IMR-90 (cell line): ENCODE measurements around the gene BAZ2A. TPM values are rescaled to one million over a fixed set of nuclear protein-coding genes. Genes with fewer than 3 reads are reported as not detected.

Experiments
- ATAC-seq: fragments of 200-7000 bp; cut with Tn5 transposase; 2 replicates; pipeline ENCODE4 v1.9.1; 2020; ENCODE audit warnings: low read depth, mild to moderate bottlenecking, moderate library complexity
- BruUV-seq: library from RNA; stranded (reverse); fragments of 400-500 nt; replicated peaks from 2 replicates; lab custom pipeline; 2021; lab: Mats Ljungman, UMichigan
- CTCF ChIA-PET: fragments of 300-600 bp; formaldehyde crosslinking; extraction: SDS; loops from one replicate; lab custom pipeline; 2021; ENCODE audit warnings: antibody characterized with exemption; lab: Yijun Ruan, JAX
- POLR2A ChIA-PET: fragments of 300-600 bp; sonication (Branson Sonifier 250); formaldehyde crosslinking; loops from one replicate; lab custom pipeline; 2022; ENCODE audit warnings: antibody characterized with exemption; ENCODE audit not compliant: unreplicated experiment; lab: Charles Lee
- DNase-seq: peaks from one replicate; pipeline ENCODE4 v3.0.0; 2013
- H2AFZ ChIP-seq: replicated peaks from 2 replicates; pipeline ENCODE3; 2013; ENCODE audit warnings: low read length, mild to moderate bottlenecking; ENCODE audit not compliant: poor library complexity
- H2AK5ac ChIP-seq: 2 replicates; pipeline ENCODE4 v1.6.1; 2013; ENCODE audit warnings: low read depth, low read length, inconsistent platforms
- H2AK9ac ChIP-seq: replicated peaks from 2 replicates; pipeline ENCODE3; 2013; ENCODE audit warnings: mild to moderate bottlenecking, low read depth, low read length, moderate library complexity; ENCODE audit not compliant: poor library complexity
- H2BK120ac ChIP-seq: 2 replicates; pipeline ENCODE4 v1.6.1; 2013; ENCODE audit warnings: low read depth, low read length, inconsistent platforms
- H2BK15ac ChIP-seq: 3 replicates; pipeline ENCODE4 v1.6.1; 2013; ENCODE audit warnings: low read depth, low read length, inconsistent platforms
- H2BK20ac ChIP-seq: 2 replicates; pipeline ENCODE4 v1.6.1; 2013; ENCODE audit warnings: low read depth, mild to moderate bottlenecking, inconsistent platforms, low read length, moderate library complexity
- H2BK5ac ChIP-seq: 2 replicates; pipeline ENCODE4 v1.6.1; 2013; ENCODE audit warnings: mild to moderate bottlenecking, low read depth, low read length, inconsistent platforms; ENCODE audit not compliant: poor library complexity, severe bottlenecking
- H3K14ac ChIP-seq: replicated peaks from 2 replicates; pipeline ENCODE4 v1.6.1; 2013; ENCODE audit warnings: low read depth, low read length, inconsistent platforms
- H3K18ac ChIP-seq: 2 replicates; pipeline ENCODE4 v1.6.1; 2013; ENCODE audit warnings: low read depth, low read length, control low read depth
- H3K23ac ChIP-seq: 2 replicates; pipeline ENCODE4 v1.6.1; 2013; ENCODE audit warnings: low read depth, low read length, inconsistent platforms
- H3K27ac ChIP-seq: 2 replicates; pipeline ENCODE4 v1.5.1; 2013; ENCODE audit warnings: mild to moderate bottlenecking, control low read depth, low read length; ENCODE audit not compliant: insufficient read depth
- H3K27me3 ChIP-seq: 2 replicates; pipeline ENCODE4 v1.6.1; 2013; ENCODE audit warnings: low read length; ENCODE audit not compliant: control insufficient read depth, insufficient read depth
- H3K36me3 ChIP-seq: 2 replicates; pipeline ENCODE4 v1.6.1; 2013; ENCODE audit warnings: low read length, mixed read lengths; ENCODE audit not compliant: control insufficient read depth, insufficient read depth
- H3K4ac ChIP-seq: 2 replicates; pipeline ENCODE4 v1.6.1; 2013; ENCODE audit warnings: low read depth, low read length, inconsistent platforms
- H3K4me1 ChIP-seq: 2 replicates; pipeline ENCODE4 v1.6.1; 2013; ENCODE audit warnings: low read length, mixed read lengths; ENCODE audit not compliant: control insufficient read depth, insufficient read depth
- H3K4me2 ChIP-seq: 2 replicates; pipeline ENCODE4 v1.6.1; 2013; ENCODE audit warnings: low read depth, mild to moderate bottlenecking, control low read depth, low read length, moderate library complexity
- H3K4me3 ChIP-seq: 2 replicates; pipeline ENCODE4 v1.5.1; 2013; ENCODE audit warnings: low read depth, mild to moderate bottlenecking, control low read depth, low read length, moderate library complexity; ENCODE audit not compliant: insufficient read depth
- H3K56ac ChIP-seq: 2 replicates; pipeline ENCODE4 v1.6.1; 2013; ENCODE audit warnings: low read length, inconsistent platforms; ENCODE audit not compliant: insufficient read depth; ENCODE audit errors: extremely low read depth
- H3K79me1 ChIP-seq, 2 experiments: 2 replicates each; pipeline ENCODE4 v1.6.1; 2013; ENCODE audit warnings: low read length in 2 of 2, inconsistent platforms in 1 of 2, low read depth in 1 of 2
- H3K9ac ChIP-seq: 2 replicates; pipeline ENCODE4 v1.6.1; 2013; ENCODE audit warnings: low read depth, low read length, control low read depth
- H3K9me1 ChIP-seq: 2 replicates; pipeline ENCODE4 v1.6.1; 2013; ENCODE audit warnings: low read length, inconsistent platforms; ENCODE audit not compliant: insufficient read depth
- H3K9me3 ChIP-seq: 2 replicates; pipeline ENCODE4 v1.6.1; 2013; ENCODE audit warnings: low read length; ENCODE audit not compliant: control insufficient read depth, insufficient read depth
- H4K20me1 ChIP-seq: 2 replicates; pipeline ENCODE4 v1.6.1; 2013; ENCODE audit warnings: low read length, inconsistent platforms; ENCODE audit not compliant: insufficient read depth
- H4K5ac ChIP-seq: 2 replicates; pipeline ENCODE4 v1.6.1; 2013; ENCODE audit warnings: mild to moderate bottlenecking, low read depth, low read length, control low read depth
- H4K8ac ChIP-seq, 2 experiments: 2 replicates each; pipeline ENCODE4 v1.6.1; 2013; ENCODE audit warnings: low read depth in 2 of 2, low read length in 2 of 2, control low read depth in 1 of 2, inconsistent platforms in 1 of 2
- H4K91ac ChIP-seq: 2 replicates; pipeline ENCODE4 v1.6.1; 2013; ENCODE audit warnings: low read depth, low read length, inconsistent platforms; ENCODE audit not compliant: insufficient read depth
- CHD1 ChIP-seq: IDR thresholded peaks from 2 replicates; pipeline ENCODE4 v1.6.1; 2012; ENCODE audit warnings: low read depth, low read length, improper control_type of control experiment
- POLR2A ChIP-seq: IDR thresholded peaks from 2 replicates; pipeline ENCODE4 v1.6.1; 2012; ENCODE audit warnings: mild to moderate bottlenecking, low read depth, low read length
- RAD21 ChIP-seq: IDR thresholded peaks from 2 replicates; pipeline ENCODE4 v1.6.1; 2012; ENCODE audit warnings: low read length, improper control_type of control experiment
- SMC3 ChIP-seq: fragments of 150-350 bp; IDR thresholded peaks from 2 replicates; pipeline ENCODE4 v1.6.1; 2016; ENCODE audit warnings: low read depth, mild to moderate bottlenecking, antibody characterized with exemption, low read length, moderate library complexity
- WGBS, 2 experiments: methylation state at CpG; one replicate each; pipeline versions ENCODE4 v1.1.5 to v1.1.7; 2013; ENCODE audit warnings: missing lambda C conversion rate in 2 of 2; ENCODE audit not compliant: insufficient read length in 1 of 2; ENCODE audit errors: extremely low coverage in 2 of 2; 5-methylcytosine and 5-hydroxymethylcytosine counted together
- dilution Hi-C: fragments of 300-500 bp; cut with HindIII; formaldehyde crosslinking; loops from one replicate; pipeline ENCODE4 v1.14.3; 2018; ENCODE audit warnings: low sequenced_read_pairs; ENCODE audit not compliant: unreplicated experiment
- in situ Hi-C: fragments of 300-500 bp; cut with MboI; formaldehyde crosslinking; loops from 3 replicates; pipeline ENCODE4 v1.14.3; 2019; ENCODE audit warnings: low sequenced_read_pairs, inconsistent platforms, mixed read lengths
- intact Hi-C: fragments of 100-400 bp; cut with micrococcal nuclease; formaldehyde crosslinking; loops from 2 replicates; pipeline ENCODE4 v1.10.0; 2022
- polyA plus RNA-seq, 3 experiments: library from polyadenylated mRNA; depleted of rRNA; stranded (reverse); fragments of >200 nt; gene quantifications; 2 replicates each; pipeline ENCODE4 v1.2.3, GENCODE V29; 2012; ENCODE audit warnings: low replicate concordance in 1 of 3
- total RNA-seq: library from RNA; depleted of rRNA; stranded (reverse); fragments of >200 nt; gene quantifications from 2 replicates; pipeline ENCODE4 v1.2.3, GENCODE V29; 2012
- TF ChIP-seq, protein P1 (sequence below): fragments of 150-350 bp; IDR thresholded peaks from 2 replicates; pipeline ENCODE4 v1.6.1; 2016; ENCODE audit warnings: low read depth, mild to moderate bottlenecking, low read length, moderate library complexity, borderline replicate concordance

Gene BAZ2A
- total and polyA plus RNA-seq, 2 of the 4 experiments (the other 2 are of a cell fraction) = 15.4 to 42.8 TPM

DNA sequence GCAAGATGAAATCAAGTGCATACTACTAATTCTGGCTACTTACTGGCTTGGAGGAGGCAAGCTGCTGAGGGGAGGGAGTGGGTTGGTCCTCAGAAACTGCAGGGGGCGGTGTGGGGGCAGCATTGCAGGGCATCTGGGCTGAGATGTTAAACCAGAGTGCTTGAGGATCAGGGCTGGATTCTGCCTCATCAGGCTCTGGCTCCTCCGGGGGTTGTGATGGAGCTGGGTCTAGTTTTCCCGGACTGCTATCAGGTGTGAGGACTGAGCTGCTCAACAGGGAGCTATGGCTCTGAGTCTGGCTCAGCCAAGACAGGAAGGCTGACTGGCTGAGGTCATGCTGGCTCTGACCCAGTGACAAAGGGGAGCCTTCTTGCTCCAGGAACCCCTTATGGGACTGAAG lies 28.6 kb downstream of the BAZ2A start:
- no peak overlapping the region for H3K4me3 ChIP-seq
- H3K9me1 ChIP-seq = 0 out of 2 replicates have a peak, but pooled peaks cover 3% of the 10 kb centered on the region
- ATAC-seq (no peak; the same call in 1 of the 2 replicates), DNase-seq (no peak)
- H3K18ac ChIP-seq = no peak overlapping the region
- H2BK5ac ChIP-seq = no peak overlapping the region
- peaks cover 87% of the 10 kb centered on the region for H3K36me3 ChIP-seq
- no peak for TF ChIP-seq POLR2A
- TF ChIP-seq, protein P1, sequence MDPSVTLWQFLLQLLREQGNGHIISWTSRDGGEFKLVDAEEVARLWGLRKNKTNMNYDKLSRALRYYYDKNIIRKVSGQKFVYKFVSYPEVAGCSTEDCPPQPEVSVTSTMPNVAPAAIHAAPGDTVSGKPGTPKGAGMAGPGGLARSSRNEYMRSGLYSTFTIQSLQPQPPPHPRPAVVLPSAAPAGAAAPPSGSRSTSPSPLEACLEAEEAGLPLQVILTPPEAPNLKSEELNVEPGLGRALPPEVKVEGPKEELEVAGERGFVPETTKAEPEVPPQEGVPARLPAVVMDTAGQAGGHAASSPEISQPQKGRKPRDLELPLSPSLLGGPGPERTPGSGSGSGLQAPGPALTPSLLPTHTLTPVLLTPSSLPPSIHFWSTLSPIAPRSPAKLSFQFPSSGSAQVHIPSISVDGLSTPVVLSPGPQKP = no peak
- no peak for TF ChIP-seq CHD1
- 0 out of 2 replicates have a peak, but pooled peaks have one; percentile 8 for TF ChIP-seq RAD21
- TF ChIP-seq SMC3 = 0 out of 2 replicates have a peak, but pooled peaks have one; percentile 15
- no peak overlapping the region for H2BK120ac ChIP-seq
- peaks cover 4% of the 10 kb centered on the region; the same call in 1 of the 2 replicates for H3K4me1 ChIP-seq
- BruUV-seq = no TSS peak
- H2AK5ac ChIP-seq = no peak overlapping the region
- no peak overlapping the region for H3K9ac ChIP-seq
- peaks cover 0 to 25% of the 10 kb centered on the region in 2 experiments; a peak in 3 of 4 replicates for H3K79me1 ChIP-seq
- 80% methylated on average over 2 of the region's 3 CpGs; no CpG with 5 or more reads in 1 of the 2 experiments for WGBS, 2 experiments
- intact Hi-C loops = no loop called here
- ChIA-PET CTCF (interaction anchor here (1.3 kb wide), 1 partner anchor 35 kb away, joined by 6 read pairs; no protein-coding TSS in a partner anchor), POLR2A (no interaction called here)
- in situ Hi-C loops = no loop called here
- peaks cover 5% of the 10 kb centered on the region; the same call in 1 of the 2 replicates for H4K20me1 ChIP-seq
- no peak overlapping the region for H3K14ac ChIP-seq
- dilution Hi-C loops = no loop called here
- H3K27ac ChIP-seq = no peak overlapping the region
- no peak overlapping the region for H3K4me2 ChIP-seq
- no peak overlapping the region for H4K8ac ChIP-seq
- H4K5ac ChIP-seq = no peak overlapping the region
- no peak overlapping the region for H2AK9ac ChIP-seq
- no peak overlapping the region for H3K4ac ChIP-seq
- H2BK15ac ChIP-seq = no peak overlapping the region
- no peak overlapping the region for H3K23ac ChIP-seq
- H4K91ac ChIP-seq = no peak overlapping the region
- H2BK20ac ChIP-seq = no peak overlapping the region
- no peak overlapping the region for H2AFZ ChIP-seq
- H3K9me3 ChIP-seq = no peaks in the 10 kb centered on the region
- H3K27me3 ChIP-seq = no peaks in the 10 kb centered on the region
- H3K56ac ChIP-seq = no peak overlapping the region
